ENCODE results near the gene ARPC2.

DNA sequence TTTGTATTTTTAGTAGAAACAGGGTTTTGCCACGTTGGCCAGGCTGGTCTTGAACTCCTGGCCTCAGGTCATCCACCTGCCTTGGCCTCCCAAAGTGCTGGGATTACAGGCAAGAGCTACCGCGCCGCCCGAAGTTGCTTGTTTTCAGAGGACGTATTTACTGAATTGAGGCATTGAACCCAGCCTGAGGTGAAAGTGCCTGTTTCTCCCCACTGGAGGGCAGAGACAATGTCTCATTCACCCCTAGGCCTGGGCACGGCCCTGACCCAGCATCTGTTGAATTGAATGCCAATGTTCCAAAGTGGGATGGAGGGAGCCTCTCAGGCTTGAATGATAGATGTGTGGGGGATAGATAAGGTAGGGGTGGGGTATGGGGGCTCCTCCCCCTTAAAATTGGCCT, 79.9 kb downstream of the ARPC2 start:
- TF ChIP-seq, protein P1, sequence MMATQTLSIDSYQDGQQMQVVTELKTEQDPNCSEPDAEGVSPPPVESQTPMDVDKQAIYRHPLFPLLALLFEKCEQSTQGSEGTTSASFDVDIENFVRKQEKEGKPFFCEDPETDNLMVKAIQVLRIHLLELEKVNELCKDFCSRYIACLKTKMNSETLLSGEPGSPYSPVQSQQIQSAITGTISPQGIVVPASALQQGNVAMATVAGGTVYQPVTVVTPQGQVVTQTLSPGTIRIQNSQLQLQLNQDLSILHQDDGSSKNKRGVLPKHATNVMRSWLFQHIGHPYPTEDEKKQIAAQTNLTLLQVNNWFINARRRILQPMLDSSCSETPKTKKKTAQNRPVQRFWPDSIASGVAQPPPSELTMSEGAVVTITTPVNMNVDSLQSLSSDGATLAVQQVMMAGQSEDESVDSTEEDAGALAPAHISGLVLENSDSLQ (IDR thresholded peaks at IDR 0.05) = no peak
- no peak for TF ChIP-seq FOXM1 (IDR thresholded peaks at IDR 0.05; ENCODE audit: borderline replicate concordance)
- no peak for TF ChIP-seq TARDBP (IDR thresholded peaks at IDR 0.05)
- no peak for TF ChIP-seq NFRKB (IDR thresholded peaks at IDR 0.05)
- TF ChIP-seq HDGF (IDR thresholded peaks at IDR 0.05; ENCODE audit: borderline replicate concordance) = no peak
- no peak for TF ChIP-seq BHLHE40 (IDR thresholded peaks at IDR 0.05; ENCODE audit: borderline replicate concordance)
- TF ChIP-seq FOXA1 (IDR thresholded peaks at IDR 0.05) = no peak
- no peak for TF ChIP-seq SP1 (IDR thresholded peaks at IDR 0.05)
- no peak for TF ChIP-seq ZNF384 (IDR thresholded peaks at IDR 0.05)
- TF ChIP-seq FOXK2 (IDR thresholded peaks at IDR 0.05) = no peak

All from HEK293T (cell line).